Sigmoid colon (tissue), 7 donors: Measurements from ENCODE around the gene YKT6. TPM values are rescaled to one million over a fixed set of nuclear protein-coding genes. Genes with fewer than 3 reads are reported as not detected.

Experiments used
- DNase-seq: peaks from one replicate; pipeline ENCODE4 v3.0.0-alpha.2; 2019
- H3K27ac ChIP-seq, 4 donors: fragments of 200-600 bp; sonication (generic); one replicate each; pipeline ENCODE4 v1.5.1; 2016 to 2019; ENCODE audit warnings: mild to moderate bottlenecking in 1 of 4
- H3K27me3 ChIP-seq, 3 donors: fragments of 200-600 bp; sonication (generic); one replicate each; pipeline ENCODE4 v1.5.1; 2019; ENCODE audit warnings: mild to moderate bottlenecking in 1 of 3
- H3K36me3 ChIP-seq, 4 donors: fragments of 200-600 bp; sonication (generic); one replicate each; pipeline ENCODE4 v1.5.1; 2016 to 2019
- H3K4me1 ChIP-seq, 4 donors: fragments of 200-600 bp; sonication (generic); one replicate each; pipeline ENCODE4 v1.5.1; 2017 to 2019
- H3K4me3 ChIP-seq, 4 donors: fragments of 200-600 bp; sonication (generic); one replicate each; pipeline ENCODE4 v1.5.1; 2017 to 2019; ENCODE audit warnings: mild to moderate bottlenecking in 2 of 4, moderate library complexity in 1 of 4
- H3K9me3 ChIP-seq, 4 donors: fragments of 200-600 bp in 3 of 4; sonication (generic) in 3 of 4; one replicate each; pipeline versions ENCODE4 v1.5.1 to v1.6.1; 2013 to 2019
- EP300 ChIP-seq, 4 donors: sonication (generic); formaldehyde crosslinking; IDR thresholded peaks; one replicate each; pipeline ENCODE4 v1.6.1; 2017; ENCODE audit warnings: antibody characterized with exemption in 4 of 4
- POLR2A ChIP-seq, 2 donors: fragments of 450-650 bp; IDR thresholded peaks; one replicate each; pipeline ENCODE4 v1.6.1; 2016; ENCODE audit warnings: antibody characterized with exemption in 2 of 2, mild to moderate bottlenecking in 2 of 2, moderate library complexity in 2 of 2
- POLR2AphosphoS5 ChIP-seq, 4 donors: sonication (generic); formaldehyde crosslinking; IDR thresholded peaks; one replicate each; pipeline ENCODE4 v1.6.1; 2017; ENCODE audit warnings: antibody characterized with exemption in 4 of 4
- WGBS, 2 donors: extraction: QIAGEN DNeasy Blood & Tissue Kit; methylation state at CpG; one replicate each; pipeline ENCODE4 v1.1.7; 2013; 5-methylcytosine and 5-hydroxymethylcytosine counted together
- intact Hi-C: fragments of 100-400 bp; cut with DNase I; formaldehyde crosslinking; loops from one replicate; pipeline ENCODE4 v1.15.1; 2023
- polyA plus RNA-seq, 3 donors: library from polyadenylated mRNA; stranded (reverse); fragments of 200-250 nt; gene quantifications; one replicate each; pipeline ENCODE4 v1.2.3, GENCODE V29; 2013
- total RNA-seq, 4 donors: library from RNA; depleted of rRNA; stranded (reverse); fragments of >200 nt; gene quantifications; one replicate each; pipeline ENCODE4 v1.1.0, GENCODE V29; 2016
- TF ChIP-seq, protein P1 (sequence below), 4 experiments: fragments of 450-650 bp in 3 of 4; fragments of 200-600 bp in 1 of 4; IDR thresholded peaks; one replicate each; pipeline ENCODE4 v1.5.1; 2016 to 2019; ENCODE audit warnings: antibody characterized with exemption in 4 of 4, mild to moderate bottlenecking in 3 of 4, moderate library complexity in 2 of 4
- donor health status: healthy with polysubstance abuse.
- donor health status: Bipolar disorder and iron deficiency.
- donor health status: healthy.

The YKT6 gene
- total and polyA plus RNA-seq, 7 donors: 39.2 to 95.5 (median 50.1) TPM

DNA sequence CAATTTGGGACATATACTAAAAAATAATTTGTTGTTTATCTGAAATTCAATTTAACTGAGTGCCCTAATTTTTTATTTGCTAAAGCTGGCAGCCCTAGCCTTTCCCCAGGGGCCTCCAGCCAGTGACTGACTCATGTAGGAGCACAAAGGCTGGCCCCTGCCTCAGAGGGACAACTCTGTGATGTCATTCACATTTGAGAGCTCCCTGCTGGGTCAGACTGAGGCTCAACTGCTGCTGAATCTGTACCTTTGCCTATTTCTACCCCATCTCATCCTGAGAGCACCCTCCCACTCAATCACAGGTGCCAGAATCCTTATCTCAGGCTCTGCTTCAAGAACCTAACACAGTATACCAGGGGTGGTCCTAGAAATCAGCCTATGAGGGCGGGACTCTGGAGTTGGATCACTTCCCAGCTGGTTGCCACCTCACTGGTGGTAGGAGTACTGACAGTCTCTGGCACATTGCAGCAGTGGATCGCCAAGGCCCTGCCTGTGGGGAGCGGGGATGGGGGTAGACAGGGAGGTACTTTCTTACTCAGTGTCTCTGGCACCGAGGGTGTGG is 23.1 kb upstream of the YKT6 start:
- no peaks in the 10 kb centered on the region for H3K4me1 ChIP-seq
- WGBS, 2 donors: 73 to 82% methylated on average over 4 of the region's 4 CpGs
- H3K36me3 ChIP-seq: no peaks in the 10 kb centered on the region
- TF ChIP-seq EP300 (IDR thresholded peaks at IDR 0.05): no peak
- no peak for TF ChIP-seq POLR2AphosphoS5 (IDR thresholded peaks at IDR 0.05)
- TF ChIP-seq POLR2A (IDR thresholded peaks at IDR 0.05): no peak
- TF ChIP-seq, protein P1, sequence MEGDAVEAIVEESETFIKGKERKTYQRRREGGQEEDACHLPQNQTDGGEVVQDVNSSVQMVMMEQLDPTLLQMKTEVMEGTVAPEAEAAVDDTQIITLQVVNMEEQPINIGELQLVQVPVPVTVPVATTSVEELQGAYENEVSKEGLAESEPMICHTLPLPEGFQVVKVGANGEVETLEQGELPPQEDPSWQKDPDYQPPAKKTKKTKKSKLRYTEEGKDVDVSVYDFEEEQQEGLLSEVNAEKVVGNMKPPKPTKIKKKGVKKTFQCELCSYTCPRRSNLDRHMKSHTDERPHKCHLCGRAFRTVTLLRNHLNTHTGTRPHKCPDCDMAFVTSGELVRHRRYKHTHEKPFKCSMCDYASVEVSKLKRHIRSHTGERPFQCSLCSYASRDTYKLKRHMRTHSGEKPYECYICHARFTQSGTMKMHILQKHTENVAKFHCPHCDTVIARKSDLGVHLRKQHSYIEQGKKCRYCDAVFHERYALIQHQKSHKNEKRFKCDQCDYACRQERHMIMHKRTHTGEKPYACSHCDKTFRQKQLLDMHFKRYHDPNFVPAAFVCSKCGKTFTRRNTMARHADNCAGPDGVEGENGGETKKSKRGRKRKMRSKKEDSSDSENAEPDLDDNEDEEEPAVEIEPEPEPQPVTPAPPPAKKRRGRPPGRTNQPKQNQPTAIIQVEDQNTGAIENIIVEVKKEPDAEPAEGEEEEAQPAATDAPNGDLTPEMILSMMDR (IDR thresholded peaks at IDR 0.05): no peak
- H3K4me3 ChIP-seq: no peak overlapping the region
- intact Hi-C loops: no loop called here
- DNase-seq: no peak
- no peak overlapping the region for H3K27ac ChIP-seq
- no peaks in the 10 kb centered on the region for H3K27me3 ChIP-seq
- H3K9me3 ChIP-seq: no peaks in the 10 kb centered on the region

DNA sequence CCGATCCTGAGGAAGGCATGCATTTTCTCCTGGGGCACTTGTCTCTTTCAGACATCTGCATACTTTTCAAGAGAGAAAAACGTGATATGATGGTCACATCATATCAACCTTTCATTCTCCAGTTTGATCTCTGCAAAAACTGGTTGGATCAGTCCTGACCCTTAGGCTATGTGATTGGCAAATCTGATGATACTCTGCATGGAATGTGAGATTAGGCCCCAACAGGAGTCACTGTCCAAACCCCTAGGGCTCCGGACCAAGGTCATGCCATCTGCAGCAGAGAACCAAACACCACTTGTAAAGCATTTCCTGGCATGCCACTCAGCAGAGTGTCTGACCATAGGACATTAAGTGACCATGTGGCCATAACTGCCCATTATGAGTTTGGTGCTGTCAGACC is 20.1 kb upstream of the YKT6 start:
- Histone ChIP-seq H3K4me3 (no peak overlapping the region), H3K4me1 (no peaks in the 10 kb centered on the region), H3K9me3 (no peaks in the 10 kb centered on the region), H3K36me3 (no peaks in the 10 kb centered on the region), H3K27me3 (no peaks in the 10 kb centered on the region), H3K27ac (no peak overlapping the region)
- intact Hi-C loops: no loop called here
- WGBS, 2 donors: 51 to 72% methylated on average over 3 of the region's 3 CpGs
- TF ChIP-seq EP300 (IDR thresholded peaks at IDR 0.05): no peak
- no peak for DNase-seq

- intact Hi-C loops: no loop called here
- Histone ChIP-seq H3K27ac (no peak overlapping the region), H3K4me1 (no peaks in the 10 kb centered on the region), H3K9me3 (no peaks in the 10 kb centered on the region), H3K4me3 (no peak overlapping the region), H3K36me3 (no peaks in the 10 kb centered on the region), H3K27me3 (no peaks in the 10 kb centered on the region)
- no peak for TF ChIP-seq POLR2A (IDR thresholded peaks at IDR 0.05)
- TF ChIP-seq POLR2AphosphoS5 (IDR thresholded peaks at IDR 0.05): no peak
- TF ChIP-seq EP300 (IDR thresholded peaks at IDR 0.05): no peak
- TF ChIP-seq, protein P1 (IDR thresholded peaks at IDR 0.05): no peak
- no peak for DNase-seq
- WGBS, 2 donors: 74 to 79% methylated on average over 5 of the region's 5 CpGs
Observed at GRCh38 chr7:44182827-44183226, 18.0 kb upstream of the YKT6 start.

GRCh38 chr7:44183386-44183785 is 17.4 kb upstream of the YKT6 start:
- no peak for DNase-seq
- Histone ChIP-seq H3K27me3 (no peaks in the 10 kb centered on the region), H3K4me1 (no peaks in the 10 kb centered on the region), H3K9me3 (no peaks in the 10 kb centered on the region), H3K36me3 (no peaks in the 10 kb centered on the region), H3K27ac (no peak overlapping the region), H3K4me3 (no peak overlapping the region)
- intact Hi-C loops: no loop called here
- 22 to 57% methylated on average over 2 of the region's 2 CpGs for WGBS, 2 donors
- no peak for TF ChIP-seq POLR2A (IDR thresholded peaks at IDR 0.05)
- no peak for TF ChIP-seq POLR2AphosphoS5 (IDR thresholded peaks at IDR 0.05)
- TF ChIP-seq, protein P1 (IDR thresholded peaks at IDR 0.05): no peak
- TF ChIP-seq EP300 (IDR thresholded peaks at IDR 0.05): no peak

GRCh38 chr7:44184206-44184872 is 16.4 kb upstream of the YKT6 start:
- TF ChIP-seq, protein P1 (IDR thresholded peaks at IDR 0.05): no peak
- TF ChIP-seq POLR2AphosphoS5 (IDR thresholded peaks at IDR 0.05) (no peak), POLR2A (IDR thresholded peaks at IDR 0.05) (no peak), EP300 (IDR thresholded peaks at IDR 0.05) (no peak)
- no peak overlapping the region for H3K4me3 ChIP-seq
- no peaks in the 10 kb centered on the region for H3K9me3 ChIP-seq
- WGBS, 2 donors: 70 to 77% methylated on average over 16 of the region's 16 CpGs
- intact Hi-C loops: no loop called here
- DNase-seq: no peak
- no peaks in the 10 kb centered on the region for H3K27me3 ChIP-seq
- no peak overlapping the region for H3K27ac ChIP-seq
- no peaks in the 10 kb centered on the region for H3K4me1 ChIP-seq
- H3K36me3 ChIP-seq: no peaks in the 10 kb centered on the region
